GM12878 (cell line): Measurements from ENCODE around the gene PRKCZ. TPM values are rescaled to one million over a fixed set of nuclear protein-coding genes. Genes with fewer than 3 reads are reported as not detected.

Experiments
- ATAC-seq: fragments of 200-7000 bp; cut with Tn5 transposase; 3 replicates; pipeline ENCODE4 v1.9.1; 2020; ENCODE audit warnings: mild to moderate bottlenecking, moderate library complexity
- BruUV-seq: library from RNA; stranded (reverse); fragments of 400-500 nt; replicated peaks from 2 replicates; lab custom pipeline; 2021; lab: Mats Ljungman, UMichigan
- CTCF ChIA-PET: fragments of 300-600 bp; sonication (Branson Sonifier 250); formaldehyde crosslinking; extraction: SDS; loops from one replicate; lab custom pipeline; 2021; ENCODE audit warnings: inconsistent platforms; lab: Yijun Ruan, JAX
- POLR2A ChIA-PET: fragments of 350-600 bp; formaldehyde crosslinking; extraction: SDS; loops from one replicate; lab custom pipeline; 2021; ENCODE audit warnings: inconsistent platforms; lab: Charles Lee
- RAD21 ChIA-PET: fragments of 300-600 bp; sonication (Branson Sonifier 250); formaldehyde crosslinking; loops from one replicate; lab custom pipeline; 2023; ENCODE audit warnings: antibody characterized with exemption; ENCODE audit not compliant: unreplicated experiment; lab: Charles Lee
- SMC1A ChIA-PET: fragments of 300-600 bp; sonication (Branson Sonifier 250); formaldehyde crosslinking; loops from one replicate; lab custom pipeline; 2023; ENCODE audit not compliant: unreplicated experiment, uncharacterized antibody; lab: Charles Lee
- DNase-seq: peaks from one replicate; pipeline ENCODE4 v3.0.0-alpha.2; 2011; ENCODE audit warnings: low read depth, low spot score
- FAIRE-seq: peaks from 3 replicates; lab custom pipeline; 2011; peaks lifted over from hg19 to GRCh38; lab: Jason Lieb, UNC
- H2AFZ ChIP-seq: 2 replicates; pipeline ENCODE4 v1.6.0; 2011; ENCODE audit warnings: low read depth, low read length, control low read depth; ENCODE audit not compliant: control insufficient read depth
- H3K27ac ChIP-seq: 2 replicates; pipeline ENCODE4 v1.5.1; 2011; ENCODE audit warnings: control low read depth; ENCODE audit not compliant: control insufficient read depth, insufficient read depth
- H3K27me3 ChIP-seq, 2 experiments: replicated peaks in 1 of 2; 2 replicates each; pipeline versions ENCODE4 v1.6.0 to v1.6.1; 2011; ENCODE audit warnings: low read length in 1 of 2; ENCODE audit not compliant: control insufficient read depth in 2 of 2, insufficient read depth in 2 of 2
- H3K36me3 ChIP-seq, 2 experiments: 2 replicates each; pipeline ENCODE4 v1.5.1; 2011; ENCODE audit warnings: low read length in 1 of 2; ENCODE audit not compliant: control insufficient read depth in 2 of 2, insufficient read depth in 2 of 2
- H3K4me1 ChIP-seq: 2 replicates; pipeline ENCODE4 v1.6.1; 2011; ENCODE audit warnings: mild to moderate bottlenecking, low read length, moderate library complexity, mixed read lengths; ENCODE audit not compliant: control insufficient read depth, insufficient read depth
- H3K4me2 ChIP-seq: 2 replicates; pipeline ENCODE4 v1.6.0; 2011; ENCODE audit warnings: control low read depth; ENCODE audit not compliant: control insufficient read depth, insufficient read depth
- H3K4me3 ChIP-seq: fragments of 200-600 bp; sonication (generic); 2 replicates; pipeline ENCODE4 v1.5.1; 2016
- H3K79me2 ChIP-seq: 2 replicates; pipeline ENCODE4 v1.6.0; 2011; ENCODE audit warnings: low read length; ENCODE audit not compliant: control insufficient read depth, insufficient read depth
- H3K9ac ChIP-seq: 2 replicates; pipeline ENCODE4 v1.8.0; 2011; ENCODE audit warnings: low read length, control low read depth, mixed read lengths; ENCODE audit not compliant: control insufficient read depth, insufficient read depth
- H3K9me3 ChIP-seq: replicated peaks from 3 replicates; pipeline ENCODE4 v1.5.1; 2011; ENCODE audit warnings: mild to moderate bottlenecking, low read length; ENCODE audit not compliant: control insufficient read depth, insufficient read depth
- H4K20me1 ChIP-seq: 2 replicates; pipeline ENCODE4 v1.6.0; 2011; ENCODE audit not compliant: control insufficient read depth, insufficient read depth
- BCL3 ChIP-seq: IDR thresholded peaks from 2 replicates; pipeline ENCODE4 v1.6.1; 2011; ENCODE audit warnings: borderline replicate concordance, low read depth, mild to moderate bottlenecking, moderate library complexity, low read length; ENCODE audit not compliant: insufficient read depth, poor library complexity, severe bottlenecking
- DPF2 ChIP-seq: fragments of 450-650 bp; IDR thresholded peaks from 2 replicates; pipeline ENCODE4 v1.6.1; 2017; ENCODE audit warnings: mild to moderate bottlenecking
- E2F8 ChIP-seq: fragments of 450-650 bp; IDR thresholded peaks from 2 replicates; pipeline ENCODE4 v1.6.1; 2018; ENCODE audit warnings: mild to moderate bottlenecking, low read depth, moderate library complexity; ENCODE audit not compliant: partially characterized antibody
- EED ChIP-seq: sonication (generic); IDR thresholded peaks from 2 replicates; pipeline ENCODE4 v1.6.1; 2016; ENCODE audit warnings: antibody characterized with exemption, low read depth
- HCFC1 ChIP-seq: fragments of 150-350 bp; IDR thresholded peaks from 2 replicates; pipeline ENCODE4 v1.6.1; 2014; ENCODE audit warnings: low read length
- MAX ChIP-seq: IDR thresholded peaks from 2 replicates; pipeline ENCODE4 v1.6.1; 2012; ENCODE audit warnings: low read depth, low read length, improper control_type of control experiment
- NR2C2 ChIP-seq: IDR thresholded peaks from 2 replicates; pipeline ENCODE4 v1.6.1; 2011; ENCODE audit warnings: borderline replicate concordance, low read depth; ENCODE audit not compliant: control insufficient read depth, insufficient read length
- RAD51 ChIP-seq: fragments of 450-650 bp; IDR thresholded peaks from 2 replicates; pipeline ENCODE4 v1.6.1; 2016; ENCODE audit warnings: moderate library complexity, mild to moderate bottlenecking, inconsistent platforms
- RBBP5 ChIP-seq: fragments of 200-600 bp; sonication (generic); conservative IDR thresholded peaks from 2 replicates; pipeline ENCODE4 v1.6.1; 2016
- TAF1 ChIP-seq: IDR thresholded peaks from 2 replicates; pipeline ENCODE4 v1.6.1; 2011; ENCODE audit warnings: mild to moderate bottlenecking, low read depth, low read length, borderline replicate concordance
- TARDBP ChIP-seq: IDR thresholded peaks from 2 replicates; pipeline ENCODE4 v1.6.1; 2016; ENCODE audit warnings: borderline replicate concordance
- ZBED1 ChIP-seq: IDR thresholded peaks from 2 replicates; pipeline ENCODE4 v1.6.1; 2016; ENCODE audit warnings: borderline replicate concordance
- ZNF274 ChIP-seq: IDR thresholded peaks from one replicate; pipeline ENCODE4 v1.8.0; 2011; ENCODE audit not compliant: insufficient read length, insufficient read depth
- WGBS: methylation state at CpG from one replicate; pipeline ENCODE4 v1.1.6; 2016; ENCODE audit warnings: low lambda C conversion rate; ENCODE audit not compliant: insufficient replicate concordance, insufficient coverage; ENCODE audit errors: missing lambda C conversion rate; 5-methylcytosine and 5-hydroxymethylcytosine counted together
- in situ Hi-C: fragments of 300-500 bp; cut with MboI; formaldehyde crosslinking; loops from 9 replicates; pipeline ENCODE4 v1.14.3; 2018; ENCODE audit warnings: mixed read lengths
- intact Hi-C: fragments of 100-400 bp; cut with micrococcal nuclease; formaldehyde crosslinking; loops from one replicate; pipeline ENCODE4 v1.14.2; 2022; ENCODE audit not compliant: unreplicated experiment
- polyA plus RNA-seq, 11 experiments: library from polyadenylated mRNA; depleted of rRNA in 4 of 11; unstranded in 6 of 11; stranded (reverse) in 5 of 11; fragments of >200 nt; fragmentation: Nextera tagmentation in 4 of 11; fragmentation: Illumina TruSeq in 1 of 11; extraction: Ambion mirVana in 4 of 11; extraction: Trizol in 1 of 11; gene quantifications; 1 replicate in 1 of 11; 2 replicates in 10 of 11; pipeline versions ENCODE4 v1.2.1 to v1.2.3, GENCODE V29; 2011 to 2016; ENCODE audit warnings: inconsistent platforms in 2 of 11, missing spikeins in 2 of 11, low read depth in 1 of 11
- total RNA-seq, 4 experiments: library from RNA; depleted of rRNA in 3 of 4; stranded (reverse); fragments of >200 nt in 3 of 4; fragmentation: Illumina TruSeq in 1 of 4; extraction: Trizol in 1 of 4; gene quantifications; 2 replicates each; pipeline versions ENCODE4 v1.2.1 to v1.2.3, GENCODE V29; 2013 to 2021

PRKCZ gene
- total and polyA plus RNA-seq, 10 of the 15 experiments (the other 5 are each of a cell fraction or from before 2014, with no cell fraction given), result 0.05 to 1.9 (median 0.64) TPM; not detected in 1

GRCh38 chr1:2184531-2184930, 134.3 kb downstream of the PRKCZ start:
- Histone ChIP-seq H2AFZ (no peak overlapping the region), H3K27ac (no peak overlapping the region), H3K9ac (no peak overlapping the region), H3K4me1 (no peaks in the 10 kb centered on the region), H3K4me2 (no peak overlapping the region), H3K79me2 (no peaks in the 10 kb centered on the region), H3K36me3 (no peaks in the 10 kb centered on the region), H3K4me3 (no peak overlapping the region), H4K20me1 (no peaks in the 10 kb centered on the region), H3K27me3 (no peaks in the 10 kb centered on the region), H3K9me3 (no peaks in the 10 kb centered on the region)
- in situ Hi-C loops, result no loop called here
- intact Hi-C loops, result no loop called here
- BruUV-seq, result no TSS peak
- CTCF ChIA-PET, result no interaction called here
- ATAC-seq, result no peak
- TF ChIP-seq EED (no peak), TAF1 (no peak), RAD51 (no peak), E2F8 (no peak), ZBED1 (no peak), TARDBP (no peak), HCFC1 (no peak), MAX (no peak), ZNF274 (no peak), DPF2 (no peak), NR2C2 (no peak), RBBP5 (no peak), BCL3 (no peak)
- WGBS, result 93% methylated on average over 18 of the region's 18 CpGs
- SMC1A ChIA-PET, result no interaction called here
- POLR2A ChIA-PET, result no interaction called here
- DNase-seq, result no peak
- RAD21 ChIA-PET, result no interaction called here
- no peak for FAIRE-seq
